ENCODE data around the gene PGR.

GRCh38 chr11:101103433-101103832, 26.2 kb downstream of the PGR start:
- TF ChIP-seq EZH2 (IDR thresholded peaks at IDR 0.05), result no peak
- no peak for TF ChIP-seq POLR2AphosphoS5 (IDR thresholded peaks at IDR 0.05; ENCODE audit: borderline replicate concordance, low read depth, low read length)
- TF ChIP-seq FOXP2 (optimal IDR thresholded peaks at IDR 0.05; ENCODE audit: control extremely low read depth, extremely low read length, insufficient read depth), result no peak
